ENCODE results near the gene FLYWCH2. TPM values are rescaled to one million over a fixed set of nuclear protein-coding genes. Genes with fewer than 3 reads are reported as not detected.

FLYWCH2 gene
- total and polyA plus RNA-seq, 2 of the 8 experiments (the other 6 are each of a cell fraction or from before 2014, with no cell fraction given) = 16.4 to 30.7 TPM

GRCh38 chr16:2855536-2855935 is 27.5 kb upstream of the FLYWCH2 start (continued):
- TF ChIP-seq ATF2 (IDR thresholded peaks at IDR 0.05; ENCODE audit: low read length) = no peak
